HepG2 (cell line): Measurements from ENCODE around the gene ULBP1. TPM values are rescaled to one million over a fixed set of nuclear protein-coding genes. Genes with fewer than 3 reads are reported as not detected.

ENCODE experiments used
- AFF4 ChIP-seq: sonication (generic); formaldehyde crosslinking; IDR thresholded peaks from 2 replicates; pipeline ENCODE4 v1.4.0; 2020; ENCODE audit warnings: missing genetic modification reagents
- BCL6 ChIP-seq: IDR thresholded peaks from 2 replicates; pipeline ENCODE4 v1.6.1; 2016; ENCODE audit warnings: missing genetic modification reagents, missing compliant biosample characterization
- DRAP1 ChIP-seq: IDR thresholded peaks from 2 replicates; pipeline ENCODE4 v1.6.1; 2016; ENCODE audit warnings: missing genetic modification reagents, missing compliant biosample characterization
- E2F2 ChIP-seq: sonication (generic); formaldehyde crosslinking; IDR thresholded peaks from 2 replicates; pipeline ENCODE4 v1.4.0; 2020; ENCODE audit warnings: missing genetic modification reagents, borderline replicate concordance
- KLF16 ChIP-seq, 2 experiments: sonication (generic) in 1 of 2; formaldehyde crosslinking in 1 of 2; IDR thresholded peaks; 2 replicates each; pipeline versions ENCODE4 v1.6.1 to v1.8.0; 2016 to 2023; ENCODE audit warnings: missing genetic modification reagents in 2 of 2, missing compliant biosample characterization in 1 of 2
- KLF9 ChIP-seq: IDR thresholded peaks from 2 replicates; pipeline ENCODE4 v1.6.1; 2016; ENCODE audit warnings: low read depth
- NCOA2 ChIP-seq: sonication (generic); formaldehyde crosslinking; IDR thresholded peaks from 2 replicates; pipeline ENCODE4 v1.8.0; 2022; ENCODE audit warnings: inconsistent platforms
- SNAPC5 ChIP-seq: sonication (generic); formaldehyde crosslinking; IDR thresholded peaks from 2 replicates; pipeline ENCODE4 v1.8.1; 2023; ENCODE audit warnings: mild to moderate bottlenecking, missing genetic modification reagents, borderline replicate concordance
- SUZ12 ChIP-seq: fragments of 150-350 bp; IDR thresholded peaks from 2 replicates; pipeline ENCODE4 v1.6.1; 2014; ENCODE audit warnings: low read depth, low read length
- ZNF337 ChIP-seq: sonication (generic); formaldehyde crosslinking; IDR thresholded peaks from 2 replicates; pipeline ENCODE4 v1.5.1; 2020; ENCODE audit warnings: missing genetic modification reagents, low read depth, mild to moderate bottlenecking, borderline replicate concordance
- ZNF34 ChIP-seq: sonication (generic); formaldehyde crosslinking; IDR thresholded peaks from 2 replicates; pipeline ENCODE4 v1.4.0; 2020; ENCODE audit warnings: mild to moderate bottlenecking, missing genetic modification reagents, borderline replicate concordance
- ZNF577 ChIP-seq: sonication (generic); formaldehyde crosslinking; IDR thresholded peaks from 2 replicates; pipeline ENCODE4 v1.4.0; 2020; ENCODE audit warnings: mild to moderate bottlenecking, low read depth, missing genetic modification reagents, borderline replicate concordance
- ZNF609 ChIP-seq: sonication (generic); formaldehyde crosslinking; IDR thresholded peaks from 2 replicates; pipeline ENCODE4 v1.4.0; 2020; ENCODE audit warnings: mild to moderate bottlenecking, missing genetic modification reagents, borderline replicate concordance
- ZNF761 ChIP-seq: sonication (generic); formaldehyde crosslinking; conservative IDR thresholded peaks from 2 replicates; pipeline ENCODE4 v1.4.0; 2020; ENCODE audit warnings: mild to moderate bottlenecking, missing genetic modification reagents
- ZNF816 ChIP-seq: sonication (generic); formaldehyde crosslinking; IDR thresholded peaks from 2 replicates; pipeline ENCODE4 v1.8.0; 2022; ENCODE audit warnings: missing genetic modification reagents, mild to moderate bottlenecking, borderline replicate concordance
- polyA plus RNA-seq, 8 experiments: library from polyadenylated mRNA; depleted of rRNA in 3 of 8; stranded (reverse) in 7 of 8; unstranded in 1 of 8; fragments of >200 nt; fragmentation: Illumina TruSeq in 4 of 8; extraction: Trizol in 4 of 8; gene quantifications; 2 replicates each; pipeline versions ENCODE4 v1.2.1 to v1.2.3, GENCODE V29; 2011 to 2016; ENCODE audit warnings: low read depth in 4 of 8, missing spikeins in 1 of 8, mixed read lengths in 1 of 8; ENCODE audit not compliant: insufficient read depth in 1 of 8
- total RNA-seq, 5 experiments: library from RNA; depleted of rRNA; stranded (reverse); fragments of >200 nt; fragmentation: Illumina TruSeq; extraction: Trizol; gene quantifications; 2 replicates each; pipeline ENCODE4 v1.2.3, GENCODE V29; 2016; ENCODE audit warnings: low read depth in 1 of 5

Gene ULBP1
- total and polyA plus RNA-seq, 2 of the 13 experiments (the other 11 are each of a cell fraction or from before 2014, with no cell fraction given) = 0.04 to 0.09 TPM

- TF ChIP-seq KLF16 (CRISPR knock-in tag; IDR thresholded peaks at IDR 0.05) (peak in 1 of 2 experiments; percentile 53; a peak in 1 of 4 replicates), SNAPC5 (CRISPR knock-in tag) (no peak), E2F2 (CRISPR knock-in tag) (no peak), ZNF816 (no peak), ZNF577 (CRISPR knock-in tag) (no peak), ZNF337 (CRISPR knock-in tag) (no peak), SUZ12 (no peak), DRAP1 (CRISPR knock-in tag) (peak; percentile 32; the same call in 1 of the 2 replicates), ZNF34 (CRISPR knock-in tag) (no peak), NCOA2 (CRISPR knock-in tag) (no peak), ZNF609 (CRISPR knock-in tag) (peak; percentile 44; the same call in 1 of the 2 replicates), AFF4 (no peak), BCL6 (CRISPR knock-in tag) (no peak), KLF9 (CRISPR knock-in tag) (no peak), ZNF761 (0 out of 2 replicates have a peak, but pooled peaks have one; percentile 30)
These were observed 41.3 kb downstream of the ULBP1 start (continued) for GRCh38 chr6:150004783-150005717.
